Measurements from ENCODE around the gene ZNF574. TPM values are rescaled to one million over a fixed set of nuclear protein-coding genes. Genes with fewer than 3 reads are reported as not detected.

ZNF574 gene
- total RNA-seq, 1 donor from 2014 or later = 9.1 TPM

DNA sequence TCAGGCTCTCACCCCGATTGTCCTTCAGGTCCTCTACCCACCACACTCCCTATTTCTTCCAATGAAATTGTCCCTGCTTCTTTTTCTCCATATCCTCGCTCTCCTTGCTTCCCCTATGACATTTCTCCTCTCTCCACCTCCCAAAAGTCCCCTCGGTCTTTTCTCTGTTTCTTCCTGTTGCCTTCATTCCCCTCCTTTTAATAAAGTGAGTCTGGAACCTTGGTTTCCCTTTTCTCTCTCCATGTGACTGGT is 676 bp upstream of the ZNF574 start:
- intact Hi-C loops (cut with DNase I) = loop anchor here (1.0 to 2.0 kb wide), 2 partner anchors 36 to 81 kb away; partner anchors contain the start of gene ATP1A3
- ATAC-seq (no peak), DNase-seq (ENCODE audit: missing footprints) (no peak)

DNA sequence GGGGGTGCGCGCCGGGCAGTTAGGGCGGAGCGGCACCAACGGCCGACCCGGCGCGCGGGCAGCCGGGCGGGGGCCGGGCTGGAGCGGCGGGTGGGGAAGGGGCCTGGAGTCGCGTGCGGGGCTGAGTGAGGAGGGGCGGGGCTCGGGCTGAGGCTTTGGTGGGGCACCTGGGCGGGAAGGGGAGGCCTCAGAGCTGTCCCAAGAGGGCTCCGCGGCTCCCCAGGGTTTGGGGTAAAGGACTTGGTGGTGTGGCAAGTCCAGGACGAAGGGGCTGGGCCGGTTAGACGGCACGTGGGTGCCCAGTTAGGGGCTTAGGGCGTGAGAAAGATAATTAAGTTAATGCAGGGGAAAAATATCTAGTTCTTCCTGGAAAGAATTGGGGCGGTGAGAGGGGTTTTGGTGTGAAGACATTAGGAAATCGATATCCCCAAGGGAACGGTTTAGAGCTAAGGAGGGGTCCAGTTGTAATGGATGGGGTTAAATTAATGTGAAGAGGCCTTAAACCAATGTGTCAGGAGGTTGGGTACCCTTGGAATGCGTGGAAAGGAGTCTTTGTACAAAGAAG is 496 bp downstream of the ZNF574 start:
- ATAC-seq = peak; percentile 9
- intact Hi-C loops (cut with DNase I) = no loop called here
- no peak for DNase-seq (ENCODE audit: missing footprints)

DNA sequence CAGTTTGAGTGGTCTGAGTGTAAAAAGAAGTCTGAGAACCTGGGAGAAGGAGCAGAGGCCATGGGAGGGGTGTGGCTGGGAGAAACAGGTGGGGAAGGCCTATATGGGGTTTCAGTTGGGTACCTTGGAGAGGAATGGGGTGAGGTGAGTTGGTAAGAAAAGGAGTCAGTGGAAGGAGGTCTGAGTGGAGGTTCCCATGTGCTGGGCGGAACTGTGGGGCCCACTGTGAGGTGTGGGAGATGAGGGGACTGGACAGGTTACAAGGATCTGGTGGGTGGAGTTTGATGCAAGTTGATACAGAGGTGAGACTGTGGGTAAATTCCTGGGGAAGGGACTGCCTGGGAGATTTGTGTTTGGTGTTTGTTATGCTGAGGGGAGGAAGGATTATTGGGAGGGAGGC is 2.1 kb downstream of the ZNF574 start:
- ATAC-seq = no peak
- intact Hi-C loops (cut with DNase I) = no loop called here
- DNase-seq (ENCODE audit: missing footprints) = no peak

DNA sequence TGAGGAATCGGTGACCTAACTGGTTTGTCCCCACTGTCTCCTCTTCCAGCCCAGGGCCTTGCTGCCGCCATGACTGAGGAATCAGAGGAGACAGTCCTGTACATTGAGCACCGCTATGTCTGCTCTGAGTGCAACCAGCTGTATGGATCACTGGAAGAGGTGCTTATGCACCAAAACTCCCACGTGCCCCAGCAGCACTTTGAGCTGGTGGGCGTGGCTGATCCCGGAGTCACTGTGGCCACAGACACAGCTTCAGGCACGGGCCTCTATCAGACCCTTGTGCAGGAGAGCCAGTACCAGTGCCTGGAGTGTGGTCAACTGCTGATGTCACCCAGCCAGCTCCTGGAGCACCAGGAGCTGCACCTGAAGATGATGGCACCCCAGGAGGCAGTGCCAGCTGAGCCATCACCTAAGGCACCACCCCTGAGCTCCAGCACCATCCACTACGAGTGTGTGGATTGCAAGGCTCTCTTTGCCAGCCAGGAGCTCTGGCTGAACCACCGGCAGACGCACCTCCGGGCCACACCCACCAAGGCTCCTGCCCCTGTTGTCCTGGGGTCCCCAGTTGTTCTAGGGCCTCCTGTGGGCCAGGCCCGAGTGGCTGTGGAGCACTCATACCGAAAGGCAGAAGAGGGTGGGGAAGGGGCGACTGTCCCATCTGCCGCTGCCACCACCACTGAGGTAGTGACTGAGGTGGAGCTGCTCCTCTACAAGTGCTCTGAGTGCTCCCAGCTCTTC is 2.7 kb downstream of the ZNF574 start:
- intact Hi-C loops (cut with DNase I) = no loop called here

DNA sequence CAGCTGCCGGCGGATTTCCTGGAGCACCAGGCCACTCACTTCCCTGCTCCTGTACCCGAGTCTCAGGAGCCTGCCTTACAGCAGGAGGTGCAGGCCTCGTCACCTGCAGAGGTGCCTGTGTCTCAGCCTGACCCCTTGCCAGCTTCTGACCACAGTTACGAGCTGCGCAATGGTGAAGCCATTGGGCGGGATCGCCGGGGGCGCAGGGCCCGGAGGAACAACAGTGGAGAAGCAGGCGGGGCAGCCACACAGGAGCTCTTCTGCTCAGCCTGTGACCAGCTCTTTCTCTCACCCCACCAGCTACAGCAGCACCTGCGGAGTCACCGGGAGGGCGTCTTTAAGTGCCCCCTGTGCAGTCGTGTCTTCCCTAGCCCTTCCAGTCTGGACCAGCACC is 3.3 kb downstream of the ZNF574 start:
- intact Hi-C loops (cut with DNase I) = no loop called here
- no peak for ATAC-seq
- DNase-seq (ENCODE audit: missing footprints) = no peak

More for the DNA sequence above, 2.7 kb downstream of the ZNF574 start:
- no peak for ATAC-seq
- no peak for DNase-seq (ENCODE audit: missing footprints)

DNA sequence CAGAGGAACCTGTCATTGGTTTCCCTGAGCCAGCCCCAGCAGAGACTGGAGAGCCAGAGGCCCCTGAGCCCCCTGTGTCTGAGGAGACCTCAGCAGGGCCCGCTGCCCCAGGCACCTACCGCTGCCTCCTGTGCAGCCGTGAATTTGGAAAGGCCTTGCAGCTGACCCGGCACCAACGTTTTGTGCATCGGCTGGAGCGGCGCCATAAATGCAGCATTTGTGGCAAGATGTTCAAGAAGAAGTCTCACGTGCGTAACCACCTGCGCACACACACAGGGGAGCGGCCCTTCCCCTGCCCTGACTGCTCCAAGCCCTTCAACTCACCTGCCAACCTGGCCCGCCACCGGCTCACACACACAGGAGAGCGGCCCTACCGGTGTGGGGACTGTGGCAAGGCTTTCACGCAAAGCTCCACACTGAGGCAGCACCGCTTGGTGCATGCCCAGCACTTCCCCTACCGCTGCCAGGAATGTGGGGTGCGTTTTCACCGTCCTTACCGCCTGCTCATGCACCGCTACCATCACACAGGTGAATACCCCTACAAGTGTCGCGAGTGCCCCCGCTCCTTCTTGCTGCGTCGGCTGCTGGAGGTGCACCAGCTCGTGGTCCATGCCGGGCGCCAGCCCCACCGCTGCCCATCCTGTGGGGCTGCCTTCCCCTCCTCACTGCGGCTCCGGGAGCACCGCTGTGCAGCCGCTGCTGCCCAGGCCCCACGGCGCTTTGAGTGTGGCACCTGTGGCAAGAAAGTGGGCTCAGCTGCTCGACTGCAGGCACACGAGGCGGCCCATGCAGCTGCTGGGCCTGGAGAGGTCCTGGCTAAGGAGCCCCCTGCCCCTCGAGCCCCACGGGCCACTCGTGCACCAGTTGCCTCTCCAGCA is 4.2 kb downstream of the ZNF574 start:
- no peak for ATAC-seq
- intact Hi-C loops (cut with DNase I) = no loop called here
- DNase-seq (ENCODE audit: missing footprints) = no peak

DNA sequence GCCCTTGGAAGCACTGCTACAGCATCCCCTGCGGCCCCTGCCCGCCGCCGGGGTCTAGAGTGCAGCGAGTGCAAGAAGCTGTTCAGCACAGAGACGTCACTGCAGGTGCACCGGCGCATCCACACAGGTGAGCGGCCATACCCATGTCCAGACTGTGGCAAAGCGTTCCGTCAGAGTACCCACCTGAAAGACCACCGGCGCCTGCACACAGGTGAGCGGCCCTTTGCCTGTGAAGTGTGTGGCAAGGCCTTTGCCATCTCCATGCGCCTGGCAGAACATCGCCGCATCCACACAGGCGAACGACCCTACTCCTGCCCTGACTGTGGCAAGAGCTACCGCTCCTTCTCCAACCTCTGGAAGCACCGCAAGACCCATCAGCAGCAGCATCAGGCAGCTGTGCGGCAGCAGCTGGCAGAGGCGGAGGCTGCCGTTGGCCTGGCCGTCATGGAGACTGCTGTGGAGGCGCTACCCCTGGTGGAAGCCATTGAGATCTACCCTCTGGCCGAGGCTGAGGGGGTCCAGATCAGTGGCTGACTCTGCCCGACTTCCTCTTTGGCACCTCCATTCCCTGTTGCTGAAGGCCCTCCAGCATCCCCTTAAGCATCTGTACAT is 4.9 kb downstream of the ZNF574 start:
- DNase-seq (ENCODE audit: missing footprints) (no peak), ATAC-seq (no peak)
- intact Hi-C loops (cut with DNase I) = no loop called here

DNA sequence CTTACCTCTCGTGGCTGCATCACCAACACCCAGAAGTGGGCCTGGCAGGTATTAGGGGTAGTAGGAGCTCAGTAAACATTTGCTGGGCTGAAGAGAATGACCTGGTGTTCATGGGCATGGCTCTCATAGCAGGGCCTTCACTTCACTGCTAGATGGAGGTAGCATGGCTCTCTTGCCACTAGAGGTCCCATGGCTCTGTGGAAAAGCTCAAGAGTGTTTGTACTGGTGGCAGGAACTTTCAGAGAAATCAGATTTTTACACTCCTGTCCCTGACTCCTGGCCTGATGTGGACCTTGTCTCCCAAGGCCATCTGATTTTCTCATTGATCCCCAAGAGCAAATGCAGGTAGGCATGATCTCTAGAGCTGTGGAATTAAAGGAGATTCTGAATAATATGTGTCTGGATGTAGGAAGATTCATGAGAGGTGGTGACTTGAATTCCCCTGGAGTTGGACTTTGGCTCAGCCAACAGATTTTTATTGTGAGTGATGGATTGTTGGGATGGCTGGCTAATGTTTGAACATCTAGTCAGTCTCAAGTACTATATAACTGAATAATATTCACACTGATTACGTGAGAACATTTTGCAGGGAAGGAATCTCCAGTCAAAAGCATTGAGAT is 5.7 kb downstream of the ZNF574 start:
- intact Hi-C loops (cut with DNase I) = no loop called here
- DNase-seq (ENCODE audit: missing footprints) (no peak), ATAC-seq (peak; percentile 22)

DNA sequence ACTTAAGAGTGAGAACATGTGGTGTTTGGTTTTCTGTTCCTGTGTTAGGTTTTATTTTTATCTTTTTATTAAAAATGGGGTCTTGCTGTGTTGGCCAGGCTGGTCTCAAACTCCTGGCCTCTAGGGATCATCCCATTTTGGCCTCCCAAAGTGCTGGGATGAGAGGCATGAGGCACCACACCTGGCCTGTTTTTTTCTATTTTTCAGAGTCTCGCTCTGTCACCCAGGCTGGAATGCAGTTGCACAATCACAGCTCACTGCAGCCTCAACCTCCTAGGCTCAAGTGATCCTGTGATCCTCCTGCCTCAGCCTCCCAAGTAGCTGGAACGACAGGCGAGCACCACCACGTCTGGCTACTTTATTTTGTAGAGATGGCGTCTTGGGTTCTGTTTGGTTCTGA is 7.6 kb downstream of the ZNF574 start:
- no peak for DNase-seq (ENCODE audit: missing footprints)
- no peak for ATAC-seq
- intact Hi-C loops (cut with DNase I) = no loop called here

DNA sequence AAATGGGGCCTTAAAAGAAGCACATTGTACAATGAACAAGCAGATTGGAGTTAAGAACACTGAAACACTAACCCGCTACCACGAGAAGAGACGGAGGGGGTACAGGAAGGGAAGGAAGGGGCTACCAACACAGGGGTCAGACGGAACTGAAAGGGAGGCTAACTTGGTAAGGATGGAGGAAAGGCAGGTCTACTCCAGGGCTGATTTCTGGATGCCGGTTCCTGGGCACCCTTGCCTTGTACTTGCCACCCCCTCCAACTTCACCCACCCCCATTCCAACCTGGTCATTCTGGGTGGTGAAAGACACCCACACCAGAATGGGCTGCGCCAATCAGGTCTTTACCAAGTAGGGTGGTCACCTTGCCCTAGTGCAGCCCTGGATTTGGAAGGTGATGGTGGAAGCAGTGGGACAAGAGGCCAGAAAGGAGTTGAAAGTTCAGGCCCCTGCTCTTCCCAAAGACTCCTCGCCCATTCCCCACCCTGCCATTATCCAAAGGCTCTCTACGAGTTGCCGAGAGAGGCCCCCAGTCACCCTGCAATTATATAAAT is 10.3 kb downstream of the ZNF574 start:
- intact Hi-C loops (cut with DNase I) = no loop called here
- no peak for ATAC-seq
- no peak for DNase-seq (ENCODE audit: missing footprints)

DNA sequence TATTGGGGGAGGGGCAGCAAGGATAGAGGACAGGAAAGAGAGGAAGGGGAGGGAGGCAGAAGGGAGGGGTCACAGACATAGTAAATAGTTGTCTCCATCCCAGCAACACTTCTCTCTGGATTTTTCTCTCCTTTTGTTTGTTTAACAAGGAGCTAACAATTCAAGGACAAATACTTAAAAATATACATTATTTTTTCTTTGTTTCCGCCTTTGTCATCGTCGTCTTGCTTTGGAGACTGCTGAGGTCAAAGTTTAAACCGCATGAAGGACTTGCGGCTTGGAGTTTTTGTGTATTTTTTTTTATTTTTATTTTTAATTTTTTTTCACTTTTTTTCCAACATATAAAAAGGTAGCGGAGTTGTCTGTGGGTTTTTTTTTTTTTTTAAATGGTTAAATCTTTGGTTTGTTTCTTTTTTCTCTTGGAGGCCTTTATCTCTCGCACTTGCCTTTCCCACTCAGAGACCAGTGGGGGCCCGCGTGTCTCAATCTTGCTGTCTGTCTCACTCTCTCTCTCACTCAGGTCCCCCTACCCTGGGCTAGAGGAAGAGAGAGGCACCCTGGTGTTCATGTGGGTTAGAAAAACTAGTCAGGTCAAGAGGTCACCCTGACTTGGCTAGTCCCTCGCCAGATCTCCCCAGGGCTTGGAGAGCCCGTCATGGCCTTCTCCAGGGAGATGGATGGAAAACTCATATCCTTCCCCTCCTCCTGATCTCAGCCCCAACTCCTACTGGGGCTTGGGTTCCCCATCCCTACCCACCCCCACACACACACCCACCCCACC is 11.0 kb downstream of the ZNF574 start:
- ATAC-seq (no peak), DNase-seq (ENCODE audit: missing footprints) (no peak)
- intact Hi-C loops (cut with DNase I) = no loop called here

DNA sequence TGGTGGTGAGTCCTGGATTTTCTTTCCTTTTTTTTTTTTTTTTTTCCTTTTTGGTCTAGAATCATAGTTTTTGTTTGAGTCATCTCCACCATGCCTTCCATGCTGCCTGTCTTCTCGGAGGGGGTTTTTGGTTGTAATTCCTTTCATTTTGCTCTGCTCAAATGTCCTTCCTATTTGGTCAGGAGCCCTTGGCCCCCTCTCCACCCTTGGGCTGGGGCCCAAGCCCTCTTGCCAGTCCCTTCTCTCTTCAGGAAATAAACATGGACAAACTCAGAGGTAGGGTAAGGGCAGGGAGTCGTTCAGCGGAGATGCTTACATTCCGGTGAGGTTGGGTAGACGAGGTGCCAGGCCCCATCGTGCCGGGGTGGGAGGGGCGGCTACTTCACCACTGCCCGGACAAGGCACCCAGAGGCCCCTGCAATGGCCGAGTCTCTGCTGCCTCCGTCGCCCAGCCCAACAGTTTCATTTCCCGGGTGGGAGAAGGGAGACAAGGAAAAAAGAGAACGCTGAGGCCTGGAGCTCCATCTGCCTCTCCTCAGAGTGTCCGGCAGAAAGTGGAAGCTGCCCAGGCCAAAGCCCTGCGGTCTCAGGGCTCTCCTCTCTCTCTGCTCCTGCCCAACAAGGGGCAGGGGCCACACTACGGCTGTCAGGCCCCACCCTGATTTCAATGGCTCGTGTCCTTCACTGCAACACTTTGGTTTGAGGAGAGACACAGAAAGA is 12.7 kb downstream of the ZNF574 start:
- peak; percentile 15 for ATAC-seq
- intact Hi-C loops (cut with DNase I) = no loop called here
- DNase-seq (ENCODE audit: missing footprints) = no peak

DNA sequence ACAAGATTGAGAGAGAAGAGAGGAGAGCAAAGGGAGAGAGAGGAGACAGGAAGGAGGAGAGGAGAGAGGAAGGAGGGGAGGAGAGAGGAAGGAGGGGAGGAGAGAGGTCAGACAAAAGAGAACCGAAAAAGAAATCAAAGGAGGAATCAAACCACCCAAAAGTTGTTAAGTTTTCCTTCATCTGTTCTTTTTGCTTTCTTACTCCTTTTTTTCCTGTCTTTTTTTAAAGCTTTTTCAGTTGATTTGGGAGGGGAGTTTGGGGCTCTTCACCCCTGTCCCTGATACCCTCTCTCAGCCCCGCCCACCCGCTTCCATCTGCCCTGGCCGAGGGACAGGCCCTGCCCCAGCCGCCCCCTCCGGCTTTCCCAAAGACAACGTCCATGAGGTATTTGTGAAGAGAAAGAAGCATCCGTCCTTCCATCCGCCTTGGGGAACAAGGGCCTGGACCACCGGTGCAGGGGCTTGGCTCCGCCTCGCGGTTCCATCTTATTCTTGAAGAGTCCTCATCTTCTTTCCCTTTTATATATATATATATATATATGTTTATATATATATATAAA is 13.3 kb downstream of the ZNF574 start:
- no peak for DNase-seq (ENCODE audit: missing footprints)
- intact Hi-C loops (cut with DNase I) = no loop called here
- ATAC-seq = peak; percentile 23

DNA sequence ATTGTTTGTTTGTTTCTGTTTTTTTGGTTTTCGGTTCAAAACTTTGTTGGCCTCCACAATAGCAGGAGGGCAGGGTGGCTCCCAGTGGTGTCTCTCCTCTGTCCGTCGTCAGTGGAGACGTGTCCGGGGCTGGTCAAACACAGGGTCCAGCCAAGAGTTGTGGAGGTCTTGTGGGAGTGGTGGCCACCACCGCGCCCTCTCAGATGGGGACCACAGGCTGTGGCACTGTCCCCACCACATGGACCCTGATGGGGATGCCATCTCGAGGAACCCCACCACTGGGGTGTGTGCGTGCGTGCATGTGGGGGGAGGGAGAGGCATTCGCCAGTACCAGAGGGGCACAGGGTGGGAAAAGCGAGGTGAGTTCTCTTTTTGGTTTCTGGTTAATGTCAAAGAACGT is 13.8 kb downstream of the ZNF574 start:
- DNase-seq (ENCODE audit: missing footprints) = no peak
- intact Hi-C loops (cut with DNase I) = loop anchor here (5.0 kb wide), 1 partner anchor 92 kb away; no protein-coding TSS in a partner anchor
- no peak for ATAC-seq

DNA sequence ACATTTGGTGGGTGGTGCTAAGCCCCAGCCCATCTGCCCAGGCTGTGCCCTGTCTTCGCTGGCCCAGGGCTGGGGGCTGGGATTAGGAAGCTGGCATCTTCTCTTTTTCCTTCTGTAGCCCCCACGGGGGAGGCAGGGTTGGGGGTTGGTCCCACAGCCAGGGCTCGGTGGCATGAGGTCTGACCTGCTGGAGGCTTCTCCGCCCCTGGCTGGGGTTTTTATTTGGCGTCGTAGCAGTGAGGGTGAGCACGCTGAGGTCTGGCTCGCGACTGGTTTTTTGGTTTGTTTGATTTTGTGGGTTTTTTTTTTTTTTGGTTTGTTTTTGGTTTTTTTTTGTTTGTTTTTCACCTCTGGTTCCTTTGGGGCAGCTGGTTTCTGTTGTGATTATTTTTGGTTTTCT is 14.7 kb downstream of the ZNF574 start:
- intact Hi-C loops (cut with DNase I) = loop anchor here (5.0 kb wide), 1 partner anchor 93 kb away; no protein-coding TSS in a partner anchor
- DNase-seq (ENCODE audit: missing footprints) (no peak), ATAC-seq (no peak)

DNA sequence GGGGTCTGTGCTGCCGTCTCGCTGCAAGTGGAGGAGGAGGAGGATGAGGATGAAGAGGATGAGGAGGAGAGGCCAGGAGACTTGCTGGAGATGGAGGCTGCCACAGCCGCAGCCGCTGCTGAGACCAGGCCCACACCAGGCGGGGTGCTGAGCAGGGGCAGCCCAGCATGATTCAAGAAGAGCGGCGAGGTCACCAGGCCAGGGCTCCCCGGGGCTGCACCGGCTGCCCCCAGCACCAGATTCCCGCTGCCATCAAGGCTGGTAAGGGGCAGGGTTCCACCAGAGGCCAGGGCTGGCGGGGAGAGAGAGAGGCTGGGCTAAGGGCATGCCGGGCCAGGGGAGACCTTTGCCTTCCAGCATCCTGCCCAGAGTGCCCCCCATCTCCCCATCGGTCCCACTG is 15.3 kb downstream of the ZNF574 start:
- ATAC-seq = no peak
- intact Hi-C loops (cut with DNase I) = loop anchor here (5.0 kb wide), 1 partner anchor 94 kb away; no protein-coding TSS in a partner anchor

DNA sequence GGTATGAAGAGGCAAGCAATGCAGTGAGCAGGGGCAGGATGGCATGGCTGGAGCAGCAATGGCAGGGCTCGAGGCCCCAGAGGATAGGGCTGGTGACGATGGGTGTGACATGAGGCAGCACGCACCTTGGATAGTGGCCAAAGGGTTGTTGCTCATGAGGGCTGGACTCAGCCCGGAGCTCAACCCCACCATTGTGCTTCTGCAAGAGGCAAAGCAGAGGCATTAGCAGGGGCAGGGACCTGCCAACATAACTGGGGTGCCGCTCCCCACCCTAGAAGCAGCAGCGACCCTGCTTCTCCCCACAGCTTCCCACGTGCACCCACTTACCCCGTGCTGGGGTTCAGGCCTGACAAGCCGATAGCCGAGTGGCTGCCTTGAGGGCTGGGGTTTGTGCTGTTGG is 15.8 kb downstream of the ZNF574 start:
- DNase-seq (ENCODE audit: missing footprints) (no peak), ATAC-seq (no peak)
- intact Hi-C loops (cut with DNase I) = loop anchor here (5.0 kb wide), 1 partner anchor 94 kb away; no protein-coding TSS in a partner anchor

More for the DNA sequence above, 15.3 kb downstream of the ZNF574 start:
- no peak for DNase-seq (ENCODE audit: missing footprints)

All from Right ventricle myocardium inferior (tissue), 1 donor.